A673 (cell line): ENCODE results near the gene ISCU.

ENCODE experiments used
- EZH2 ChIP-seq: fragments of 200-600 bp; sonication (generic); IDR thresholded peaks from 2 replicates; pipeline ENCODE4 v1.6.1; 2017; ENCODE audit warnings: borderline replicate concordance, low read depth, mild to moderate bottlenecking, mixed read lengths, antibody characterized with exemption, low read length; ENCODE audit not compliant: poor library complexity, severe bottlenecking
- TF ChIP-seq, protein P1 (sequence below): fragments of 300-800, 200-600 bp; sonication (generic); conservative IDR thresholded peaks from 2 replicates; pipeline ENCODE4 v1.5.1; 2017; ENCODE audit warnings: low read depth, mild to moderate bottlenecking, antibody characterized with exemption, low read length, moderate library complexity, mixed read lengths

DNA sequence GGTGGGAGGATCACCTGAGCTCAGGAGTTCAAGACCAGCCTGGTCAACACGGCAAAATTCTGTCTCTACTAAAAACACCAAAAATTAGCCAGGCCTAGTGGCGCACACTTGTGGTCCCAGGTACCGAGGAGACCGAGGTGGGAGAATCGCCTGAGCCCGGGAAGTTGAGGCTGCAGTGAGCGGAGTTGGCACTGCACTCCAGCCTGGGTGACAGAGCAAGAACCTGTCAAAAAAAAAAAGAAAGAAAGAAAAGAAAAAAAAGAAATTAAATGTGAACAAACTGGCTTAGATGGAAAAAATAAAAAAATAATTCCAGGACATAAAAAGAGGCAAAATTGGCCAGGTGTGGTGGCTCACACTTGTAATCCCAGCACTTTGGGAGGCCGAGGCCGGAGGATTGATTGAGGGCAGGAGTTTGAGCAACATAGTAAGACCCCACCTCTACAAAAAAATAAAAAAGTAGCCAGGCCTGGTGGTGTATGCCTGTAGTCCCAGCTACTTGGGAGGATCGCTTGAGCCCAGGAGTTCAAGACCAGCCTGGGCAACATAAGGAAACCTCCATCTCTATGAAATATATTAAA, 32.0 kb downstream of the ISCU start:
- TF ChIP-seq, protein P1, sequence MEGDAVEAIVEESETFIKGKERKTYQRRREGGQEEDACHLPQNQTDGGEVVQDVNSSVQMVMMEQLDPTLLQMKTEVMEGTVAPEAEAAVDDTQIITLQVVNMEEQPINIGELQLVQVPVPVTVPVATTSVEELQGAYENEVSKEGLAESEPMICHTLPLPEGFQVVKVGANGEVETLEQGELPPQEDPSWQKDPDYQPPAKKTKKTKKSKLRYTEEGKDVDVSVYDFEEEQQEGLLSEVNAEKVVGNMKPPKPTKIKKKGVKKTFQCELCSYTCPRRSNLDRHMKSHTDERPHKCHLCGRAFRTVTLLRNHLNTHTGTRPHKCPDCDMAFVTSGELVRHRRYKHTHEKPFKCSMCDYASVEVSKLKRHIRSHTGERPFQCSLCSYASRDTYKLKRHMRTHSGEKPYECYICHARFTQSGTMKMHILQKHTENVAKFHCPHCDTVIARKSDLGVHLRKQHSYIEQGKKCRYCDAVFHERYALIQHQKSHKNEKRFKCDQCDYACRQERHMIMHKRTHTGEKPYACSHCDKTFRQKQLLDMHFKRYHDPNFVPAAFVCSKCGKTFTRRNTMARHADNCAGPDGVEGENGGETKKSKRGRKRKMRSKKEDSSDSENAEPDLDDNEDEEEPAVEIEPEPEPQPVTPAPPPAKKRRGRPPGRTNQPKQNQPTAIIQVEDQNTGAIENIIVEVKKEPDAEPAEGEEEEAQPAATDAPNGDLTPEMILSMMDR: no peak
- TF ChIP-seq EZH2: no peak
